ENCODE measurements around the gene CYTH1.

The CYTH1 gene

DNA sequence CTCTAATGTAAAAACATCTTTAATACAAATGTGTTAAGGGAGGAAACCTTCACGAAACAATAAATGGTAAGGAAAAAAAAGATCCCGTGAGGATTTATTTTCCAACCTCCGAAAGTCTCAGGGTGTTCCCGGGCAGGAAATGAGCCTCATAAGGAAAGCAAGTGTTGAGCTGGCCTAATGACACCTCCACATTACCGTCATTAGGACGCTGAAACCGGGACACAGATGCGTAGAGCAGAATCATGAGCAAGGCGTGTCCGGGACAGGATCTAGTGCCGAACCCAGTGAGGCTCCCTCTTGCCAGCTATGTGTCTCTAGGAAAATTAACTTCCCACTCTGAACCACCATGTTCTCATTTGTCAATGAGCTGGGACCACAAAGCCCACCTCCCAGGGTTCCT, 22.7 kb upstream of the CYTH1 start:
- DNase-seq (ENCODE audit: low read depth): no peak

DNA sequence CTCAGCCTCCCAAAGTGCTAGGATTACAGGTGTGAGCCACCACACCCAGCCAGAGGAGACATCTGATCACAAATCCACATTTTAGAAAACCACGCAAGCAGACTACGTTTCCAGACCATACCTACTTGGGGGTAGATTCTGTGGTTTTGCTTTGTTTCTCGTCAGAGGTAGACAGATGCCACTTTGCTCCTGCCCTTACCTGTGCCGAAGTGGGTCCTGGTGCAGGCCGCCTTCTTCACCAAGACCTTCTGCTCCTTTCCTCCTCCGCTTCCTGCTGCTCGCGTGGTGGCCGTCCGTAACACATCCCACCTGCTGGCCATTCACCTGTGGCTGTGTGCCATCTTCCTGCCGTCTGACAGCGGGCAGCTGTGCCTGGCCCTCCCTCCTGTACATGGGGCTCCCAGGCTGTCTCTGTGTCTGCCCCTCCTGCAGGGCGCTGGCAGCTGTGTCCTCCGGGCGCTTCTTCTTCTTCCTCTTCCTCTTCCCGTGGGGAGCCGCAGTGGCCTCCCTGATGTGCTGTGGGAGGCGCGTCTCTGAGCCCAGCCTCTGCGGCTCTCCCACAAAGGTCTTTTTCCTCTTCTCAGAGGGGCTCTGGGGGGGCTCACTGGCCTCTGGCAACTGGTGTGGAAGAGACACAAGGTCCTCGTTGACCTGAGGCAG, 21.2 kb upstream of the CYTH1 start:
- no peak for DNase-seq (ENCODE audit: low read depth)

DNA sequence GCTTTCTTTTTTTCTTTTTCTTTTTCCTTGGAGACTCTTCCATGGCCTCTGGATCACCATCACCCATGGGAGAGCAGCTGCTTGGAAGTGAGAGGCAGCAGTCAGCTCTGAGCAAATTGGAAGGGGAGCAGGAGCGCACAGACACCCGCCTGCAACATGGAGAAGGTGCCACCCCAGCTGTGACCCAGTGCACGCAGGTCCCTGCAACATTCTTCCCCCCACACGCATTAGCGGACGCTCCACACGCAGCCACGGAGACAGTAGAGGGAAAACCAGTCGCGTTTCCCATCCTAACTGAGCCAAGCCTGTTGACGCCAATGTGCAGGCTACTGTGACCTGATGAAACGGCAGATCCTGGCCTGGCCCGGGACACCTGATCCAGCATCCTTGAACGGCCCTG, 20.4 kb upstream of the CYTH1 start:
- no peak for DNase-seq (ENCODE audit: low read depth)

DNA sequence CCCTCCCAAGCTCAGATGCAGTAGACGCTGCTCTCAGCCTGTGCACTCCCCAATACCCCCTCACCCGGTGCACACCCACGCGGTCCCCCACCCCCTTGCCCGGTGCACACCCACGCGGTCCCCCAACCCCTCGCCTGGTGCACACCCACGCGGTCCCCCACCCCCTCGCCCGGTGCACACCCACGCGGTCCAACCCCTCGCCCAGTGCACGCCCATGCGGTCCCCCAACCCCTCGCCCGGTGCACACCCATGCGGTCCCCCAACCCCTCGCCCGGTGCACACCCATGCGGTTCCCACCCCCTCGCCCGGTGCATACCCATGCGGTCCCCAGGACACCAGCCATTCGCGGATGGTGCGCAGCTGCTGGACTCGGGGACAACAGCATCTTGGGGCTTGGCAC, 19.9 kb upstream of the CYTH1 start:
- no peak for DNase-seq (ENCODE audit: low read depth)

DNA sequence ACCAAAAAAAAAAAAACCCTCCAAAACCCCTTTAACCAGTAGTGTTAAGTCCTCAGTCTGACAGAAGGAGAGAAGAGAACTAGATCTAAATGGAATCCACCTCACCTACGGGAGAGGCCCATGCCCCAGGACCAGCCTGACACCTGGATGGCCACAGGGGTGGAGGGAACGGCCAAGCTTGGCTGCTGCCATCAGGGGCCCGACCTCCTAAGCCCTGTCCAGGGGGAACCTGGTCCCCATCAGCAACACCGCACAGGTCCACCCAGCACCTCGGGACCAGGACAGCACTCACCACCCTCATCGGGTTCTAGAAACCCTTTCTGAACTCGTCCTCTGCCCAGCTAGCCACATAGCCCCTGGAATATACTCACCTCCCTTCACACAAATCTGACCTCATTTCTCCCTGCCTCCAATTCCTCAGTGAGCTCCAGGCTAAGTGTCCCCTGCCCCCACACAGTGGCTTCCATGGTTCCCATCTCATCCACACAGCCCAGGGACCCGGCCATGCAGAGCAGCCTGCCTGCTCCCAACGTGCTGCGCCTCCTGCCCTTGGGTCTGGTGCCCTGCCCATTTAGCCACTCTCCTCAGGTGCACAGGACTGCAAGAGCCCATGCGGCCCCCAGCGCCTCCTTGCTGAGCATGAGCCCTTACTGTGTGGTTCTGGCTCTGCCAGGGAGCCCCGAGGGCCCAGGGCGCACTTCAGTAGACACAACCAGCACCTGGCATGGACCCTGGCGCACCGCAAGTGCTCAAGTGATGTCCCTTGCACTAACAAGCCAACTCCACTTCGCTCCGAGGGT, 18.3 kb upstream of the CYTH1 start:
- DNase-seq (ENCODE audit: low read depth): no peak

DNA sequence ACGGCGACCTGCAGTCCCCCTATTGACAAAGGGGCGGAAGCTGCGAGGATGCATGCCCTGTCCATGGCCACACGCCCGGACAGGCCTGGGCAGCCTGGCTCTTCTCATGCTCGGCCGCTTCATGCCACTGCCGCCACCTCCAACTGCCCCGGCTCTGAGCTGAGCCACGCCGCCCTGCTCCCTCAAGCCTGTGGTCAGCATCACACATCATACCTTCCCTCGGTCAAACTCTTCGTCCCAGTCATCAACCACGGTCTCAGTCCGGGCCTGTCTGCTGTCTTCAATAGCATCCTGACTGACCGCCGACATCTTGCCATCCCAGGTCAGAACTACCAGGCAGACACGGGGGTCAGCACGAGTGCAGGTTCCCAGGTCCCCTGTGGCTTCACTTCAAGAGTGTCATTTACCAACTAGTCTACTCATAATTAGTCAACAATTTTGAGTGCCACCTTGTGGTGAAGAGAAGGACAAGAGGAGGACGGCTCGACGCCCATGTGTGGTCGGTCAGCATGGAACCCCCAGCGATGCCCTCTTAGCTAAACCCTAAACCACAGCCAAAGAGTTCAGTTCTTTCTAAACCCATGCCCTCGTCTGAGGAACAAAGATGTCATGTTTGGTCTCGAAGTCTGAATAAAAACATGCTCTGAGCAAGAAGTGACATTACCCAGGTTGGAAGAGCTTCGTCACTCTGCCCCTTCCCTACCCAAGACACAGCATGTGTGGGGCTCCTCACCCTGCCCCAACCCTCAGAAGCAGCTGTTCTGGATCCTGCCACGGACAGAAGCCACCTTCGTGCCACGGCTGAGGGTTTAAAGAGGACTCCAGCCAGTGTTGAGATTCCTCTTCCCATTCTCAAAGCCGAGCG, 16.9 kb upstream of the CYTH1 start:
- no peak for DNase-seq (ENCODE audit: low read depth)

DNA sequence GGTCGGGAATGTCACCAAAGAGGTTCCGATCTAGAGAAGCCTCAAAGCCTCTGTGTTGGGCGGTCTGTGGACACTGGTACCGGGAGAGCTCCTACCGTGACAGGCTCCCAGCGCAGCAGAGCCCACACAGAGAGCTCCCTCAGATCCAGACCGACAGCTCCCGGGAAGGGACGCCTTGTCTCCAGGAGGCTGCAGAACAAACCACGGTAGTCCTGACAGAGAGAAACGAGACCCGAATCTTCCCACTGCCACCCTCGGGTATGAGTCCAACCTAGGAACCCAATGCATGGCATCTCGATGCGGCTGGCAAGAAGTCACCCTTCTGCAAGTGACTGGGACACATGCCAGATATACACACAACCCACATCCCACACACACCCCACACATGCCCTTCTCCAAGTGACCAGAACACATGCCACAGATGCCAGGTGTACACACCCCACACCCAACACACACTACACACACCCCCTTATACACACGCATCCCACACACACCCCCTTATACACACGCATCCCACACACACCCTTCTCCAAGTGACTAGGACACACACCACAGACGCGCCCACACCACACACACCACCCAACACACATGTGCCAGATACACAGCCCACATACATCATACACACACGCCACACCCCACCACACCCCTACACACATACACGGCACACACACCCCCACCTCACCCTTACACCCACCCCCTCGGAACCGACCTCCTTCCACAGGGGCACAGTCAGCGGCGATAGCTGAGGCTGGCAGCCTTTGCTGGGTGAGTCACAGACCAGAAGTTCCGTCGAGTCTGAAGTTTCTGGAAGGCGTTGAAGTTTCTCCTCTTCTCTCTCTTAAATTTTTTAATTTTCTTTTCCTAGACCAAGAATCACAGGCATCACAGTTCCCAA, 15.9 kb upstream of the CYTH1 start:
- DNase-seq (ENCODE audit: low read depth): no peak

DNA sequence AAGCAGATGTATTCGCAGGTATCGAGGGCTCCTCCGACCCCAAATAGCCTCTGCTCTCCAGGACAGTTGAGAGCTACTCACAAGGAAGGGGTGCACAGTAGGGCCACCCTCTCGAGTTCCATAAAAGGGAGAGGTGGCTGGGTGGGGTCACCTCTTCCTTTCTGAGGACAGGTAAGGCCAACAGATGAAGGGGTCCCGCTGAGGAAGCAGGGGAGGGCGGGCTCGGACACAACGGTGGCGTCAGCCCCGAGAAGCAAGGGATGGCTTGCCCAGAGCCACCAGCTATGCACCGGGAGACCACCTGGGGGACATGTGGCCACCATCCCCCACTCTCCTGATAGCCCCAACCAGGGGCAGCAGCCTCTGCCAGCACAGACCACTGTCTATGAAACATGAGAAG, 15.1 kb upstream of the CYTH1 start:
- DNase-seq (ENCODE audit: low read depth): no peak

DNA sequence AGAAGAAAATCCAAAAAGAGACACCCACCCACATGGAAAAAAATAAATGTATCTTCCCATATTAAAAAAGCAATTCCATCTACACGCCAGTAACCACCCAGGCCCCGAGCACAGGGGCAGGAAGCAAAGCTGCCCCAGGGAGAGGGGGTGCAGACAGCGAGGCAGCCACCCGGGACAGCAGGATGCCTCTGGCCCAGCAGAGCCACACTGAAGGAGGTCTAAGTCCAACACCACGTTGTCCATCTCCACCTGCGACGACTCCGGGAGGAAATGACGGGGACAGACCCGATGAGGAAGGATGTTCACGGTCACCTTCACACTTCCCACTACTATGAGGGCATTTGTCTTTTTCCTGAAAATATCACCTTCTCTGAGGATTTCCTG, 14.4 kb upstream of the CYTH1 start:
- no peak for DNase-seq (ENCODE audit: low read depth)

DNA sequence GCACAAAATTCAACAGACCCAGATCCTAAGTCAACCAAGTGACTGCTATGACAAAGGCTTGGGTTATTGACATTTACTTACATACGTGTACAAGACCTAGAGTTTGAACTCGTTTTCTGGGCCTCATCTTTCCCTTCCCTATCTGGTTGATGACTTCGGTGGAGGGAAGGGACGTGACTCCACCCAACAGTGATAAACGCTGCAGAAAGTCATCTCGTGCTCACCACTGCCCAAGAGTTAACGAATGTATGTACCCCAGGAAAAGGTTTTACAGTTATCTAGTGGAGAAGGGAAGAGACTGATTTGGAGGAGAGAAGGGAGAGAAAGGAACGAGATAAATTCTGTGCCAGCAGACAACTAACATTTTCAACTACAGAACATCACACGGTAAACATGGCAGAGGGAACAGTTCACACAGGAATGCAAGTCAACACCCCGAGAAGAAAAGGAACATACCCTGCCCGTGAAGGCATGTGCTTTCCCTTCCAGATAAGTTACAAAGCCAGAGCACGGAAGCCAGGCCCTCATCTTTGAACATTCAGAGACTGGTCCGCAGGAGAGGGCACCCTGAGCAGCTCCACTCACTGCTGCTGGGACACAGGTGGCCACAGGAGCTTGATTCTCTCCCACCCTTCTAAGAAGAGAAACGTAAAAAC, 13.9 kb upstream of the CYTH1 start:
- no peak for DNase-seq (ENCODE audit: low read depth)

DNA sequence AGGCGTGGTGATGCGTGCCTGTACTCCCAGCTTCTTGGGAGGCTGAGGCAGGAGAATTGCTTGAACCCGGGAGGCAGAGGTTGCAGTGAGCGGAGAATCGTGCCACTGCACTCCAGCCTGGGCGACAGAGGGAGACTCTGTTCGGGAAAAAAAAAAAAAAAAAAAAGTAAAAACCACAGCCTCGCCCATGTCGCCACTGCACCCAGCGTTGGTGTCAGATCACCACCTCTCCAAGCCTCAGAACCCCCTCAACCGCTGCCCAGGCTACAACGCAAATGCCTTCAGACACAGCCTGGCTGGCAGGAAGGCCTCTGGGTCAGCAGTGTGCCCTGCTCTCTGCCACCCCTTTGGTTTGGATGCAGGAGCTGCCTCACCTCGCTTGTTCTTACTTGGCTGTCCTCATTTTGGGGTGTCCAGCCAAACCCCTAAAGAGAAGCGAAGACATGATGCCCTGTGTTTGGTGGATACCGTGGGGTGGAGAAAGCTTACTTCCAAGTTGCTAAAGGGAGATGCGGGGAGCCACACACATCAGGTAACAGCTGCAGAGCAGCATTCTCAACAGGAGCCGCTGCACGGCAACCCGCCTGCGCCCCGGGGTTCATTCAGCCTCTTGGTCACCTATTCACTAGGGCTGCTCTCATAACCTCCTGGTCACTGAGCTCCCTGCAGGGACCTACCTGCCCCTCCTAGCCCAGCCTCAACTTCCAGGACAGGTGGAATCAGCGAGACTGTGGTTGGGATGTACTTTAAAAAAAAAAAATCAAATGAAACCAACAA, 13.0 kb upstream of the CYTH1 start:
- no peak for DNase-seq (ENCODE audit: low read depth)

DNA sequence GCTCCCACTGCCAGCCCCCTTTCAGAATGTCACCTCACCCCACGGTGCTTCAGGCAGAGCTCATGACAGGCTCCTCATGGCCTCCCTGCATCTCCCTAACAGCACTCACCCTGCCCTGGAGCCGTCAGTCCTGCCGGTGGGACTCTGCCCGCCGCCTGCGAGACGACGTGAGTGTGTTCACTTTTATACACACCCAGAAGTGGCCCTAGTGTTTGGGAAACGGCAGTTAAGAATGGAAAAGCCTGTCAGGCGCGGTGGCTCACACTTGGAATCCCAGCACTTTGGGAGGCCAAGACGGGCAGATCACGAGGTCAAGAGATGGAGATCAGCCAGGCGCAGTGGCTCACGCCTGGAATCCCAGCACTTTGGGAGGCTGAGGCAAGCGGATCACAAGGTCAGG, 12.3 kb upstream of the CYTH1 start:
- DNase-seq (ENCODE audit: low read depth): no peak

DNA sequence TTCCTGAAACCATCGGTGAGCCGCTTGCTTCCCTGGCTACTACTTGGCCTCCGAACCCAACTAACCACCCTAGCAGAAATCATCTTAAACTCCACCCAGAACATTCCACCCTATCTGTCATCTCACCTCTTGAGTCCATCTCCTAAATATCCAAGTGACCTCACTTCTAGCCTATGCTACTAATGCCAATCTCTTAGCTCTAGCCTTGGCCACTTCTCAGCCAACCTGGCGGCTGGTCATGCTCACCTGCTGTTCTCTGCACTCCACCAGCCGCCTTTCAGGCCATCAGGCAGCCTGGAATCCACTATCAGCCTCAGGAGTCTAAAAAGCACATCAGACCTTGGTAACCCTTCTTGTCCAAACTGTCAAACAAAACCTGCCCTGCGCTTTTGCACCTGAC, 11.9 kb upstream of the CYTH1 start:
- DNase-seq (ENCODE audit: low read depth): no peak

DNA sequence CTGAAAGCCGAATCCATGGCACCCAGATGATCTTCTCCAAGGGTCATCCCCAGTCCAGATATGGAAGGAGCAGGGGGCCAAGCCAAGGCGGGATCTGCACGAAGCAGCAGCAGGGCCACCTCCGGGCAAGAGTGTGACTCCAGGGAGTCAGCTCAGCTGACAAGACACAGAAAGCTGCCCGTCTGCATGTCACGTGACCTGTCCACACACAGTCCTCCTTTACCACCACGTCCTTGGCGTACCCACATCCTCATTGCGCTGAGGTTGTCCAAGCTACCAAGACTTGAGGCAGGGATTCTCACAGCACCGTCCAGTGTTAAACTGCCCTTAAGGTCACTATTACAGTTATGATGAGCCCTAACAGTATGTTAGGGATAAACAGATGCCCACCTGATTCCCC, 11.3 kb upstream of the CYTH1 start:
- no peak for DNase-seq (ENCODE audit: low read depth)

DNA sequence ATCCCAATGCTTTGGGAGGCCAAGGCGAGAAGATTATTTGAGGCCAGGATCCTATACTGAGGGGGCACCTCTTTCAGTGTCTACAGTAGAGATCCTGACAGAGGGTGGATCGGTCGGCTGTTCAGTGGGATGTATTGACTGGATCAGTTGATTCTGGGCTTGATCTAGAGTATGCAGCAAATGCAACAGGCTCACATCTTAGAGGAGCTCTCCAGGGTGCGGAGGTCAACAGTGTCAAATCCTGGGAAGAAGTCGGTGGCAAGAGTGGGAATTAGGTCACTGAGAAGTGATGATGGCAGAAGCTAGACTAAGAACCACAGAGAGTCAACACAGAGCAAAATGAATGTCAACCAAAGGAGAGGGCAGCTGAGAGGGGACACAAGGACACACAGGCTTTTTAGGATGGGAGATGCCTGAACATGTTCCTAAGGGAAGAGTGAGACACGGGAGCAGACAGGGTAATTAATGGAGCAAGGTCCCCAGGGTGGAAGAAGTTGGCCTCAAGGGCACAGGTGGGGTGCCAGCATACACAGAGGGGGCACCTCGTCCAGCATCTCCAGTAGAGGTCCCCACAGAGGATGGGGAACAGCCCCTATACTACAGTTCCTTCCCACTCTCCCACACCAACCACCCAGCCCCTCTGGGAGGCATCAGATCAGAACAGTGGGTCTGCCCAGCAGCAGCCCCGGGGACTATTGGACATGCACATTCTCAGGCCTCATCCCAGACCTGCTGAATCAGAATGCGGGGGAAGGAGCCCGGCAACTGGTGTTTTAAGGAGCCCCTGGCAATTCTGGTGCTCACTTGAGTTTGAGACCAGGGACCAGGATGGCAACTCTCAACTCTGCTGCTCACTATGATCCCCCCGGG, 10.0 kb upstream of the CYTH1 start:
- no peak for DNase-seq (ENCODE audit: low read depth)

DNA sequence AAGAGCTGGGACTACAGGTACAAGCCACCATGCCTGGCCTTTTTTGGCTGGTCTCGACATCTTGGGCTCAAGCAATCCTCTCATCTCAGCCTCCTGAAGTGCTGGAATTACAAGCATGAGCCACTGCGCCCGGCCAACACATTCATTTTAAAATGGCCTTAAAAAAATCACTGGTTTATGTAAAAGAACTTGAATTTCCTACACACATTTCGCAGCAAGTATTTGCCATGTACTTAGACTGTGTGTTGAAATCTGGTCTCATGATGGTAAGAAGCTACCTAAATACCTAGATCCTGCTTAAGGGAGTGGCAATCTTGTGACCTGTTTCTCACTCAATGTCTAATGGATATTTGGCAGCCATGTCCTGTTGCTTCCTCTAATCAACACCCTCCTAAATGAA, 8.5 kb upstream of the CYTH1 start:
- no peak for DNase-seq (ENCODE audit: low read depth)

DNA sequence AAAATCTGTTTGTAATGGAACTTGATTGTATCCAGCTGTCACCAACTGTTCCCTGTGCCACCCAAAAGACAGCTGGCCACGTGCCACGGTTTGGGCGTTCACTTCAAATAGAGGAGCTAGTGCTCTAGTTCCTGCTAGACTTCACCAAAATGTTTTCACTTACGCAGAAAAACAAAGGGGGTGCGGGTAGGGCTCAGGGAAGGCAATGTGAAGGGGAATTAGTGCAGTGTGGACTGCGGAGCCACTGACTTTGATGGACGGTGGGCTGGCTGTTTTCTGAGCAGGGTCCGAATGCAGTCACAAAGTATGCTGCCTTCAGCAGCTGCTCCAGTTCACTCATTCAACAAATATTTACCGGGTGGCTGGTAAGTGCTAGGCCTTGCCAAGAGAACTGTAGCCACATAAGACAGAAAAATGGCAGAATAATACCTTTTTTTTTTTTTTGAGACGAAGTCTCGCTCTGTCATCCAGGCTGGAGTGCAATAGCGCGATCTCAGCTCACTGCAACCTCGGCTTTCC, 7.6 kb upstream of the CYTH1 start:
- DNase-seq (ENCODE audit: low read depth): peak; percentile 43

DNA sequence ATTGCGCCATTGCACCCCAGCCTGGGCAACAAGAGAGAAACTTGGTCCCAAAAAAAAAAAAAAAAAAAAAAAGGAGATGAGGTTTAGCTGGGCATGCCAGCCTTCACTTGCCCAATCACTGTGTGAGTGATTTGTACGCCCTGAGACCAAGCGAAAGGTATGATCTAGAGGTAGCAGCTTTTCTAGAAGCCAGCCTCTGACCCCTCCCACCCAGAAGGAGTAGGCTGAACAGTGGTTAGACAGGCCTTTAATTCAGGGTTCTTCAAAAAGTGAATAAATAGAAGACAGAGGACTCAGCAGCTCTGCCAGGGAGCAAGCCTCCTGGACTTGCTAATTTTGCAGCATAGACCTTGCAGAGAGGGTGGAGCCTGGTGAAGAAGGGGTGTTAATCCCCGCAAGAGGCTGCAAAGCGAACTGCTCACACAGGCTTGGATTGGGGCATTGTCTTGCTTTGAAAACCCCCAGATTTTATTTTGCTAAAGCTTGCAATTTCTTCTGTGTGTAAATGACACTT, 7.1 kb upstream of the CYTH1 start:
- no peak for DNase-seq (ENCODE audit: low read depth)

DNA sequence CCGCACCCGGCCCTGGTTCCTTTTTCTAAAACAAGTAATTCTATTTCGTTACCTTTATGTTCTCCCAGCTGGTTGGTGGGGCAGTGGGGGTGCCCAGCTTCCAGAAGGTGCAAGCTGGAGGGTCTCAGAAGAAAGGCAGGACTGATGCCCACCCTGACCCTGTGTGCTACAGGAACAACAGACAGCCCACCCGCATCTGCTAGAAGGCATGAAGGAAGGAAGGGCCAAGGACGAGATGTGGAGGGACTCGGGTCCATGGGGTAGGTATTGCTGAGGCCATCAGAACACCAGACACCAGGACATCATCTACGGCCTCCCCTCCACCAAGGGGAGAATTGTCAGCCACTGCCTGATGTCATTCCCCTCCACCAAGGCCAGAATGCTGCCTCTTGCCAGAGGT, 6.4 kb upstream of the CYTH1 start:
- DNase-seq (ENCODE audit: low read depth): no peak
